GM19193 (cell line): Measurements from ENCODE around the gene SLCO3A1.

Experiments used
- POLR2A ChIP-seq: IDR thresholded peaks from 4 replicates; pipeline ENCODE4 v1.6.1; 2011; ENCODE audit not compliant: insufficient read depth, insufficient read length; ENCODE audit errors: extremely low read depth

Gene SLCO3A1

GRCh38 chr15:91909111-91909510 lies 55.6 kb downstream of the SLCO3A1 start:
- TF ChIP-seq POLR2A = no peak

DNA sequence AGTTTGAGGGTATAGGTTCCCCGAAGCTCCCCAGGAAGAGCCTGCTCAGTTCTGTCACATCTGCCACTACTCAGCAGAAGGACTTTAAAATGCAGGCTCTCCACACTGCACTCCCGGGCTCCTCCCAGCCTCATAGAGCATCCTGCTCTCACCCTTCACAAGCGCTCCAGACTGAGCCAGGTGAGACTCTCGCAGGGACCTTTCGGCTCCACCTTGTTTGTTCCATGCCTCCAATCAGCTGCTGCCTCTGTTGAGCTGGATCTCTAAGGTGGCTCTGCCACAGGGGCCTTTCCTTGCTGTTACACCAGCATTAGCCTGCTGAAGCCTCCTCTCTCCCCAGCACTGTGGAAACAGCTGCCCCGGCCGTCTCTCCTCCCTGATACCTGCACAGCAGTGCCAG lies 56.1 kb downstream of the SLCO3A1 start:
- TF ChIP-seq POLR2A = no peak

DNA sequence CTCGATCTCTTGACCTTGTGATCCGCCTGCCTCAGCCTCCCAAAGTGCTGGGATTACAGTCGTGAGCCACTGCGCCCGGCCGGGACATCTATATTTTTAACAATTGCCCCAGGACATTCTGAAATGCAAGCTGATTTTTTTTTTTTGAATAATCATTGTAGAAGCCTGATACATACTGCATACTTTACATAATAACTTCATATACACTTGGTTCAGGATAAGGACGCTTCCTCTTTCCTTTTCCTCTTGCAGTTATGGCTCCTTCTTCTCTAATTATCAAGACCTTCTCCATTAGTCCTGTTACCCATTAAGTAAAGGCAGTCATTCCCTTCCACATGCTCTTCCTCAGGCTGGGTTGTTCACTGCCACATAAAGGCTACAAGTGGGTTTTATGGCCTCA lies 58.3 kb downstream of the SLCO3A1 start:
- no peak for TF ChIP-seq POLR2A

DNA sequence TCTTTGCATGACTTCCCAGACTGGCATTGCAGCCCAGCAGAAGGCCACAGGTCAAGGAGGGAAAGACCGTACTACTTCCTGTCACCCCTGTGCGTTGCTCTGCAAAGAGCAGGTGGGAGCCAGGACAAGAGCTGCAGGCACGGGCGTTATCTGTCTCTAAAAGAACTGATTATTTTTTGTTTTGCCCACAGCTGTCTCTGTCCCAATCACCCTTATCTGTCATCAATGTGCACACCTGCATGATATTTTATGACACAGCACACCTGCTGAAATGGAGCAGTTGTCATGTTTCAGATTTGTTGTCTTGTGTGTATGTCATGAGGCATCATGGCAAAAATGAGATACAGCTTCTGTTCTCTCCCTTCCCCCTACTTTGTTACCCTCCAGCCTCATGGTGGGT lies 58.8 kb downstream of the SLCO3A1 start:
- no peak for TF ChIP-seq POLR2A

GRCh38 chr15:91913560-91913959 lies 60.1 kb downstream of the SLCO3A1 start:
- no peak for TF ChIP-seq POLR2A

DNA sequence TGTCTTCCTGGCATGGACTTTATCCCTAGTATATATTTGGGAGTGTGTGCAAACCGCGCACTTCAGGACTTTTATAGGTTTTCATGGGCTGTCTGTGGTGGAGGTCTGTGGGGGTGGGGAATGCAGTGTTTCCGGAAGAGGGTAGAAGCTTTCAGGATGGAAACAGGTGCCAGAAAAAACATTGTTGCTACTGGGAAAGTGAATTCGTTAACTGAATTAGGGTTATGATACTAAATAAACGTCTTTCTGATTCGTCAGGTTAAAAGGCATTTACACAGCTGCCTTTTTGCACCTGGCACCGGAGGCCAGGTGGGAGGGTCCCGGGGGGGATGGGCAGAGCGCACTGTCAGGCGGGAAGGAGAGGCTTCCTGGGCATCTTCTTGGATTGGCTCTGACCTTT lies 62.1 kb downstream of the SLCO3A1 start:
- TF ChIP-seq POLR2A = no peak

- TF ChIP-seq POLR2A = no peak
Observed at GRCh38 chr15:91916051-91916450, 62.5 kb downstream of the SLCO3A1 start.

DNA sequence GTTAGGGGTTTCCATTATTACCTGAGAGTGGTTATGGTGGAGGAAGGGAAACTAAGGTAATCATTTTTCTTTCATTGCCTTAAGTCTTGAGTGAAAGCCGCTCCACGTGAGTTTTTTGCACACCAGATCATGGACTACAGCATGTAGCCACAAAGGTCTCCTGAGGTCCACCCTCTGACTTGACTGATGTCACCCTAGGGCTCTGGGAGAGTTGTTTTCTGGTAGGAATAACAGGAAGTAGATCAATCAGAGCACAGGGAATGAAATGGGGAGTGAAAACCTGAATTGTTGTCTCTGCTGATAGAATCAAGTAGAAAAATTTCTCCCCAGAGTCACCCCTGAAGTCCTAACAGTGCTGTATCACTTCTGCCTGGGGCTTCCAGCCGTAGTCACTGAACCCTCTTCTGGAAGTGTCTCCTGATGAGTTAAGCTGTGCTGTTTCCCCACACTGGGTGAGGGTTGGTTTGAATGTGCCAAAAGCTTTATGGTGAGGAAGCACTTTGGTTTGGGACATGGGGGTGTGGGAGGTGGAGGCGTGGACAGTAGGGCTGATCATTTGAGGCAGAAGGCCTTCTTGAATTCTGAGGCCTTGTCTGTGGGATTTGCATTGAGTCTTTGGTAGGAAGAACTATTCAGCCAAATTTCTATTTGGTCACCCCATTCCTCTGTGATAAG lies 64.3 kb downstream of the SLCO3A1 start:
- no peak for TF ChIP-seq POLR2A

DNA sequence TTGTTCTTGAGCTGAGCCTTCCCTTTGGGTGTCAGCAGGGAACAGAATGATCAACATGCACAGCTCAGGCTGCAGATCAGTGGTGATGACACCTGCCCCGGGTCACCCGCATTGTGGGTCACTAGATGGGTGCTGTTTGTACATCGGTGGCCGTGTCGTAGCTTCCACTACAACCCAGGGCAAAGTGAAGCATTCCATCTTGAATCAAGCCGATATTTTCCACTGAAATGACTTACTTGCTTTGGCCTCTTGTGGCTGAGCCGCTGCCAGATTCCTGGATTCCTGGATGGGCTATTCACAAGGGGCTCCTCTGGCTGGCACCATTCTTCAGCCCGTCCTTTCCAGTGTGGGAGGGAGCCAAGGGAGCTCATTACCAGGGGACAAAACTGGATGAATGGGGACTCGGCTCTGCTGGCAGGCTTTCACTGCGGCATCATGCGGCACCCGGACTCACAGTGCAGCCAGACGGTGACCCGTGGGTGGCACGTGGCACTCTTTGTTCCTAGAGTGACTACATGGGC lies 65.6 kb downstream of the SLCO3A1 start:
- TF ChIP-seq POLR2A = no peak

- no peak for TF ChIP-seq POLR2A
Observed at GRCh38 chr15:91921188-91921842, 67.8 kb downstream of the SLCO3A1 start.

DNA sequence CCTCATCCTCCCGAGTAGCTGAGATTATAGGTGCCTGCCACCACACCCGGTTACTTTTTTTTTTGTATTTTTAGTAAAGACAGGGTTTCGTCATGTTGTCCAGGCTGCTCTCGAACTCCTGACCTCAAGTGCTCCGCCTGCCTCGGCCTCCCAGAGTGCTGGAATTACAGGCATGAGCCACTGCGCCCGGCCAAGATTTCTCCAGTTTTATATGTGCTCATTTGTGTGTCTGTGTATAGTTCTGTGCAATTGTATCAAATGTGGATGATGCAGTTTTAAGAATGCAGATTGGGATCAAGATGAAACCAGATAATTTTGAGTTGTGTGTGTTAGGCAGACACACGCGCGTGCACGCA lies 68.3 kb downstream of the SLCO3A1 start:
- no peak for TF ChIP-seq POLR2A

DNA sequence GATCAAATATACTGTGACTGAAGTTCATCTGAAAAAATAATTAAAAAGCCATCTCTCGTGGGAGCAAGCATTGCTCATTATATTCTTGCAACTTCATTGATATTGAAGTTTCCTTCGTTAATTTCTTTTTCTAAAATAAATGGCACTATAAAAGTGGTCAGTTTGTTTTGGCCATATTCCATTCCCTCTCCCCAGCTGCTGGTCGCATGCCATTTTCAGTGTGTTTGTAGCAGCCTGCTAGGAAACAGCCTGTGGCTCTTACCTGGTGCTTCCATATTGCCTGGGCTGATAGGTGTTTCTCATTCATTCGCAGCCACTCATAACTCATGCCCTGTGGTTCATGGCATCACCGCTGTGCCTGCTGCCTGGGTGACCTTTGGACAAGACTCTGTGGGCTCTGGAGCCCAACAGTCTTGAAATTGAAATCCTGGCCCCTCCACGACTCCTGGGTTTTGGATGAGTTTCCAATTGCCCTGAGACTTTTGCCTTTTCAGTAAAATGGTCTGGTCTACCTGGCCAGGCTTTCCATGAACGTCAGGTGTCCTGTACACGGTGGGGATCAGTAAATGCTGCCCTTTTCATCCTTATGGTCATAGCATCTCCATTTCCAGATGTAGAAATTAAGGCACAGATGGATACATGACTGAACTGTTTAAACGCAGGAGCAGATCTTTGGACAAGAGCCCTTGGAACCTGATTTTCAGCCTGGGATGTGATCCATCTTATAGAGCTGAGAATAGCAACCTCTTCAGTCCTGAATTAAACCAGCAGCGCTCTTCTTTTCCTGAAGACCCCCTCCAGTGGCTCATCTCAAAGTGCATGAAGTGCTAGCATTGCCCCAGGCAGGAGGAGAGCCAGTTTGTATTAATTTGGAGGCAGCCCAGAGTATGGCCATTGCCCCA lies 69.4 kb downstream of the SLCO3A1 start:
- no peak for TF ChIP-seq POLR2A

GRCh38 chr15:91924183-91924582 lies 70.7 kb downstream of the SLCO3A1 start:
- TF ChIP-seq POLR2A = no peak

- TF ChIP-seq POLR2A = no peak
Observed at GRCh38 chr15:91924837-91925495, 71.5 kb downstream of the SLCO3A1 start.

DNA sequence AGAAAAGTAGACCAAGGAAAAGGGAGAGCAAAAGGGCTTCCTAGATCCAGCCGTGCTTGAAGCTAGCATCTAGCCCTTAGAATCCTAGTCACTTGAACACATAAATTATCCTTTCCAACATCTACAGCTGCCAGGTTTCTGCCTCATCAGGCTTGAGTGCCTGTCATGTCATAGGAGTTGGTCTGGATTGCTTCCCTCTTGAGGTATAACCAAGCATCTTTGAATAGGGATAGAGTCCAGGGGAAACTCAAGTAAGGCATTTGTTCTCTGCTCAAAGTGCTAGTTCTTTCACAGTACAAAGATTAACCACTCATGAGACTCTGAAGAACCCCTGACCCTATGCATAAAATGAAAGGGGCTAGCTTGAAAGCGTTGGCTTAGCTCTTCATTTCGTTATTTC lies 72.3 kb downstream of the SLCO3A1 start:
- TF ChIP-seq POLR2A = no peak
